Measurements from ENCODE around the gene SLC2A9.

Gene SLC2A9

DNA sequence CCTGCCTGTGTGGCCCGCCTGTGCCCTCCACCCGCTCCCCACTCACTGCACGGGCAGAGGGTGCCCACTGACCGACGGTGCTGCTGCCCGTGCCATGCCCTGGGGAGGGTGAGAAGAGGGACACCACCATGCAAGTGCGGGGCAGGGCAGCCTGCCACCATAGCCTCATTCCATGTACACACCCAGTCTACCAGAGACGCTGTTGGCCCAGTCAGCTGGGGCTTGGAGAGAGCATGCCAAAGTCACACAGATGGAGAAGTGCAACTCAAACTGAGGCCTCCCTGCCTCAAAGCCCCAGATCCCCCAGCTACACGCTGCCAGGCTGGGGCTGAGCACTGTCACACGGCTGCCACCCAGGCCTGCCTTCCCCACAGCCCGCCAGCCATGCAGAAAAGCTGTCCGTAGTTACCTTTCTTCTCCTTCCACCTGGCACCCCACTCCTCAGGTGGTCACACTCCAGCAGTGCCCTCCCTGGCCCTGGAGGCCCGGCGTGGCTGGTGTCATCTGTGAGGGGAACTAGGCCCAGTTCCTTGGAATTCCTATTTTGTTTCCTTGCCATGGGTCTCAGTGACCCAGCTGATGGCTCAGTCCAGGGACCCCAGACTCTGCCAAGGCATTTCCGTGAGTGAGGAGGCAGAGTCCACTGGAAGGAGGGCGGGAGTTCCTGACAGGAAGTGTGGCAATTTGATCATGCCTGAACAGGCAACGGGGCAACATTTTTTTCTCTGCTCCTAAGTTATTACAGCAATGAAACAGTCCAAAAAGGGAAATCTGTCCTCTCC is at the start of gene SLC2A9:
TSS of gene SLC2A9 (minus strand) at position 627 of the 782 bp plus-strand sequence. CDS start at position 559, 68 bp downstream.
- Mint-ChIP-seq H3K9me3 (no peaks in the 10 kb centered on the region), H3K4me3 (no peak within 1 kb of the TSS), H3K27ac (peak within 1 kb of the TSS; percentile 30), H3K4me1 (peaks cover 28% of the 10 kb centered on the region), H3K36me3 (peaks cover 5% of the 10 kb centered on the region)
- no peak for DNase-seq (ENCODE audit: low spot score in 2 of 2)
- no peak for ATAC-seq

DNA sequence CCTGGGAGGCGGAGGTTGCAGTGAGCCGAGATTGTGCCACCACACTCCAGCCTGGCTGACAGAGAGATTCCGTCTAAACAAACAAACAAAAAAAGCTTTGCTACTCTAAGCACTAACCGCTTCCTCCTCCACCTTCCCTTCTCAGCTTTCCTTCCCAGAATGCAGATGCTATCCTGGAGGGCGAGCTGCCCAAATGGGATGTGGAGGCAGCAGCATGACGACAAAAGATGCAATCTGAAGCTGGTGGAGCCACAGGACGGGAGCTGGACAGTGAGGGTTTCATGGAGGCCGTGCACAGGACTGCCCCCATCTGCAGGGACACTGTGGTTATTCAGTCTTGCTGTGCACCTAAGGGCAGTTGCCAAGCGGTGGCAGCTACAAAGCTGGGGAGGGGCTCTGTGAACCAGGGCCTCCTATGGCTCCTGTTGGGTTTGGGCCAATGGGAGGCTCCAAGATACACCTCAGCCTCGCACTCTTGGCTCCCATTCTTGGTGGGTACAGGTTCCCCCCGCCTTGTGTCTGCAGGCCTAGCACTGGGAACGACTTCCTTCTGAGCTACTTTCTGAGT is 47.9 kb upstream of the SLC2A9 start:
- DNase-seq (ENCODE audit: low spot score in 2 of 2) (no peak), ATAC-seq (no peak)
- H3K4me1 Mint-ChIP-seq: no peaks in the 10 kb centered on the region
- no peaks in the 10 kb centered on the region for H3K9me3 Mint-ChIP-seq
- peaks cover 97% of the 10 kb centered on the region for H3K36me3 Mint-ChIP-seq
- H3K27ac Mint-ChIP-seq: peak overlapping the region; percentile 61
- no peak overlapping the region for H3K4me3 Mint-ChIP-seq

DNA sequence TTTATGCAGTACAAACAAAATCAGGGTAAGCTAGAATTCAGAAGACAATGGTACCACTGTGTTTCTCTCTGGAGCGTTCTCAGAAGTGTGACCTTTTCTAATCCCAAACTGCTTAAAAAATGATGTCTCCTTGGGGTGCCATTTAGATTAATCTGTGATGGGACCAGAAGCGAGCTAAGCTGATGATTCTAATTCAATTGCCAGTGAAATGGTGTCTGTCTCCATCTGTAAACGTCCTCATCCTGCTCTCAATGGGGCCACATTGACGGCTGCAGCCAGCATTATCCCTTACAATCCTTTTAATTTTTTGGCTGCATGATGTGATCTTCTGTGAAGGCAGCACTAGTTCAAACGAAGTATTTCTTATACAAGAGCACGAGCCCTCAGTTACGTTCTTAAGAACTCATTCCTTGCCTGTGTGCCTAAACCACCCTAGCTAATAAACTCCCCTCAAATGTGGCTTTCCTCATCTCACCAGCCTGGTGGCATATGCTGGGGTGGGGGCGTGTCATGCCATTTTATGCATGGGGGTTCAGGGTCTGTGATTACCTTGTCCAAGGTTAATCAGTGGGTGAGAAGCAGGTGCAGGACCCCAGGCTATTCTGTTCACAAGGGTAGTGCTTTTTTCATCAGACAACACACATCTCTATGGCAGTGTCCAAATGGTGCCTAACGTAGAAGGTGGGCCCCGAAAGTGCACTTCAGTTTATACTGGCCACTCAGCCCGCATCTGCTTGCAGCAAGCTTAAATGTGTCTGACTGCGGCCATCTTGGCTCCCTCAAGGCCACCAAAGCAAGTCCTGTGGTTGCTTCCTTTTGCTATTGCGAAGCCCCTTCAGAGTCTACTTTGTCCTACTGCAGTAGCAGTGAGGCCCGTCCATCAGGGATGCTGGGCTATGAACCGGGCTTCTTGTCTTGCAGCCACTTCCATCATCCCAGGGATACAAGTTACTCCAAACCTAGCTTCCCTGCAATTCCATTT is 45.7 kb upstream of the SLC2A9 start:
- H3K9me3 Mint-ChIP-seq: no peaks in the 10 kb centered on the region
- H3K4me1 Mint-ChIP-seq: no peaks in the 10 kb centered on the region
- no peak for DNase-seq (ENCODE audit: low spot score in 2 of 2)
- H3K36me3 Mint-ChIP-seq: peaks cover 89% of the 10 kb centered on the region
- H3K4me3 Mint-ChIP-seq: no peak overlapping the region
- ATAC-seq: no peak
- peak overlapping the region; percentile 37 for H3K27ac Mint-ChIP-seq

DNA sequence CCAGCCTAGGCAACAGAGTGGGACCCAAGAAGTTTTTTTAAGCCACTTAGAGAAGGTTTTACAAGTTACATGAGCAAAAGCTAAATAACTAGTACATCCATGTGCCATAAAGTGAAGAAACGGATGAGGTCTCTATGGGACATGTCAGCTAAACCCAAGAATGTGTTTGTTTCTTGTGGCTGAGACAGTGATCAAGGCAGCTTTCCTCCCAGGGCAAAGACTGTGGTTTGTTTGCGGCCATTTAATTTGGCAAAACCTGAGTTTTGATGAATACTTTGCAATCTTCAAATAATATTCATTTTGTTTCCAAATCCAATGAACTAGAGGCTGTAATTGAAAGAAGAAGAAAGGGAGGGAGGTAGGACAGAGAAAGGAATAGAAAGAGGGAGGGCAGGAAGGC is 44.9 kb upstream of the SLC2A9 start:
- Mint-ChIP-seq H3K4me3 (no peak overlapping the region), H3K4me1 (no peaks in the 10 kb centered on the region), H3K27ac (peak overlapping the region; percentile 37), H3K9me3 (no peaks in the 10 kb centered on the region), H3K36me3 (peaks cover 82% of the 10 kb centered on the region)
- DNase-seq (ENCODE audit: low spot score in 2 of 2) (no peak), ATAC-seq (no peak)

DNA sequence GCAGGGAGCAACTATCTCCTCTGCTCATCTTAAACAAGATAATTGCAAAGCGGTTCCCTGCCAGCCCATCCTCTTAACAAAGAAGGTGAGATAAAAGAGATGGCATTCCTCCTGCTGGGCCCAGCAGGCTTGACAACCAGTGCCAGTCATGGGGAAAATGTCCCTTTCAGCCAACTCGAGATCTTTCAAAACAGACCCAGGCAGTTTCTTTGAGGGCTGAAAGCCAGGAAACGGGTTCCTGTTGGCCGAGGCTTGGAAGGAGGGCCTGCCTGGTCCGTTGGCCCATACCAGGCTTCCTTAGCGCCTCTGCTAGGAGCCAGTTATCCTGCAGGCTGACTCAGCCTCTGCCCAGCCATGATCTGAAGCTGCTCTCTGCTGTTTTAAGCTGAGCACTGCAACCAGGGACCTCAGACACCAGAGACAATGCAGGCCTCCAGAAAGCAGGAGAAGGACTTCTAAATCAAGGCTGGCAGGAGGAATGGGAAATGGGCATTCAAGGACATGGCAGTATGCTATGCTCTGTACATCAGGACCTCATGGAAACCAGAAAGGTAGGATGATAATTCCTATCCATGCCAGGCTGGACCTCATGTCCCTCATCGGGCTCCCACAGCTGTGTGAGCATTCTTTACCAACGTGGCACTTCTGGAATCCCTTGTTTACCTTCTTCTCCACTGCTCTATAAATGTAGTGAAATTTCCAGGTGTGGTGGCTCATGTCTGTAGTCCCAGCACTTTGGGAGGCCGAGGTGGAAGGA is 42.4 kb upstream of the SLC2A9 start:
- ATAC-seq: no peak
- DNase-seq (ENCODE audit: low spot score in 2 of 2): no peak
- Mint-ChIP-seq H3K27ac (peak overlapping the region; percentile 20), H3K36me3 (peaks cover 69% of the 10 kb centered on the region), H3K4me1 (no peaks in the 10 kb centered on the region), H3K4me3 (no peak overlapping the region), H3K9me3 (no peaks in the 10 kb centered on the region)

DNA sequence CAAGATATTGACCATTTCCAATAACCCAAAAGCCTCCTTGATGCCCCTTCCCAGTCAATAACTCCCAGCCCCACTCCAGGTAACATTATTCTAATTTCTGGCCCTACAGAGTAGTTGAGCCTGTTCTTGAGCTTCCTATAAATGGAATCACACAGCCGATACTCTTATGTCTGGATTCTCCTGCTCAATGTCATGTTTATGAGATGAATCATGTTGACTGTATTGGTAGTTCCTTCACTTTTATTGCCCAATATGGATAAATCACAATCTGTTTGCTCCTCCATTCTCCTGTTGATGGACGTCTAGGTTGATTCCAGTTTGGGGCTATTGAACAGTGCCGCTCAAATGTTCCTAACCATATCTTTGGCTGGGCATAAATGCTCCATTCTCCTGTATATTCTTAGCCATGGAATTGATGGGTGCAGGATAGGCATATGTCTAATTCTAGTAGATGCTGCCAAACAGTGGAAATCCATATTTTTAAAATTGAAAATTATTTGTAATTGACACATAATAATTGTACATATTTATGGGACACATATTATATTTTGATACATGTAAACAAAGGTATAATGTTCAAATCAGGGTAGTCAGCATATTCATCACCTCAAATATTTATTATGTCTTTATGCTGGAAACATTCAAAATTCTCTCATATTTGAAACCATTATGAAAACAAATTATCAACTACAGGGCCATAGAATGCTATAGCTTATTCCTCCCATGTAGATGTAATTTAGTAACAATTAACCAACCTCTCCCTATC is 40.5 kb upstream of the SLC2A9 start:
- ATAC-seq: no peak
- H3K36me3 Mint-ChIP-seq: peaks cover 52% of the 10 kb centered on the region
- no peak for DNase-seq (ENCODE audit: low spot score in 2 of 2)
- H3K4me1 Mint-ChIP-seq: no peaks in the 10 kb centered on the region
- H3K9me3 Mint-ChIP-seq: no peaks in the 10 kb centered on the region
- H3K27ac Mint-ChIP-seq: no peak overlapping the region
- H3K4me3 Mint-ChIP-seq: no peak overlapping the region

DNA sequence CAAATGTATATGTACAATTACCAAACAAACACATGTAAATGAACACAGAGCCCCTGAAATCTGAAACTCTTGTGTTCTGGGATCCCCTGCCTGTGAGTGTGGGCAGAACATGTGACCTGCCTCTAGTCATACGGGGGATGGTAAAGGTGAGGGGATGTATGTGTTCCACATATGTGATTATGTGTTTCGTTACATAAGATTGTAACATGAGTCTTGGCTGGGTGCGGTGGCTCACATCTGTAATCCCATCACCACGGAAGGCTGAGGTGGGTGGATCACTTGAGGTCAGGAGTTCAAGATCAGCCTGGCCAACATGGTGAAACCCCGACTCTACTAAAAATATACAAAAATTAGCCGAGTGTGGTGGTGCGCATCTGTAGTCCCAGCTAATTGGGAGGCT is 37.1 kb upstream of the SLC2A9 start:
- H3K9me3 Mint-ChIP-seq: no peaks in the 10 kb centered on the region
- ATAC-seq (no peak), DNase-seq (ENCODE audit: low spot score in 2 of 2) (no peak)
- H3K27ac Mint-ChIP-seq: no peak overlapping the region
- H3K36me3 Mint-ChIP-seq: peaks cover 20% of the 10 kb centered on the region
- no peaks in the 10 kb centered on the region for H3K4me1 Mint-ChIP-seq
- no peak overlapping the region for H3K4me3 Mint-ChIP-seq

DNA sequence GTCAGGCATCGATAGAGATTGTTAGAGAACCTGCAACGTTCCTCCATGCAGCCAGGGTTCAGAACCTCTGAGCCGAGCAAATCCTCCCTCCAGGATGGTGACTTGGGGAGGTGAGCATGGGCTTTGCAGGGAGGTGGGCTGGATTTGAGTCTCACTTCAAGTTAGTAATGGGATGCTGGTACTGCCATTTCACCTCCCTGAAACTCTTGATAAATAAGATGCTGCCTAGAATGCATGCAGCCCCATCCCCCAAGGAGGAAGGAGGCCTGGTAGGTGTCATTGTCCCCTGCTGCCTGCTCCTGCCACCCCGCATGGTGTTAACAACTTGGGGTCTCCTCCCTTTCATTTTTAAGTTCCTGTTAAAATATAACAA is 35.7 kb upstream of the SLC2A9 start:
- Mint-ChIP-seq H3K4me1 (no peaks in the 10 kb centered on the region), H3K9me3 (no peaks in the 10 kb centered on the region), H3K27ac (no peak overlapping the region), H3K4me3 (no peak overlapping the region), H3K36me3 (peaks cover 11% of the 10 kb centered on the region)
- DNase-seq (ENCODE audit: low spot score in 2 of 2) (no peak), ATAC-seq (no peak)

DNA sequence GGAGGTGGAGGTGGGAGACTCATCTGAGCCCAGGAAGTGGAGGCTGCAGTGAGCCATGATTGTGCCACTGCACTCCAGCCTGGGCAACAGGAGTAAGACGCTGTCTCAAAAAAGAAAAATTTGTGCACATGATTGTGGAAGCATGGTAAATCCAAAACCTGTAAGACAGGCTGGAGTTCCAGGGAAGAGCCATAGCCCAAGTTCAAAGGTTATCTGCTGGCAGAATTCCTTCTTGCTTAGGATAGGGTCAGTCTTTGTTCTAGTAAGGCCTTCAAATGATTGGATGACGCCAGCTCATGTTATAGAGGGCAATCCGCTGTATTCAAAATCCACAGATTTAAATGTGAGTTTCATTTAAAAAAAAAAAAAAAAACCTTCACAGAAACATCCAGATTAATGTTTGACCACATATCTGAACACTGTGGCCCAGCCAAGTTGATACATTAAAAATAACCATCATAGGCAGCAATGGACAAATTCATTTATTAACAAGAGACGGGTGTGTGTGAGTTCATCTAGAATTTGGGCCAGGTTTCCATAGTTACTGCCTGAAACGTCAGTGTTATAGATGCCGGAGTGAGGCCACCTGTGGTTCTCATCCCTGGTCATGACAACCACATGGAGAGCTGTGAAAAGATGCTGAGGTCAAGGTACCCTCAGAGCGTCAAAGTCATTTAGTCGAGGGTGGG is 35.2 kb upstream of the SLC2A9 start:
- no peaks in the 10 kb centered on the region for H3K9me3 Mint-ChIP-seq
- DNase-seq (ENCODE audit: low spot score in 2 of 2) (no peak), ATAC-seq (no peak)
- no peaks in the 10 kb centered on the region for H3K4me1 Mint-ChIP-seq
- peaks cover 11% of the 10 kb centered on the region for H3K36me3 Mint-ChIP-seq
- no peak overlapping the region for H3K4me3 Mint-ChIP-seq
- no peak overlapping the region for H3K27ac Mint-ChIP-seq

DNA sequence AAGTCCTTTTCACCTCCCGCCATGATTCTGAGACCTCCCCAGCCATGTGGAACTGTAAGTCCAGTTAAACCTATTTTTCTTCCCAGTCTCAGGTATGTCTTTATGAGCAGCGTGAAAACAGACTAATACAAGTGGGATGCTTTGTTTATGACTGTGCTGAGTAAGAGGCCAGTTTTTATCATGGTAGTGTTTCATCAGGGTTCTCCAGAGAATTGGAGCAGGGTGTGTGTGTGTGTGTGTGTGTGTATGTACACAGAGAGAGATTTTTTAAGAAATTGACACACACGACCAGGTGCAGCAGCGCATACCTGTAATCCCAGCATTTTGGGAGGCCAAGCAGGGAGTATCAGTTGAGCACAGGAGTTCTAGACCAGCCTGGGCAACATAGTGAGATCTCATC is 34.6 kb upstream of the SLC2A9 start:
- H3K36me3 Mint-ChIP-seq: peaks cover 11% of the 10 kb centered on the region
- no peak for DNase-seq (ENCODE audit: low spot score in 2 of 2)
- H3K4me1 Mint-ChIP-seq: no peaks in the 10 kb centered on the region
- no peak overlapping the region for H3K27ac Mint-ChIP-seq
- no peak overlapping the region for H3K4me3 Mint-ChIP-seq
- H3K9me3 Mint-ChIP-seq: no peaks in the 10 kb centered on the region
- ATAC-seq: no peak

DNA sequence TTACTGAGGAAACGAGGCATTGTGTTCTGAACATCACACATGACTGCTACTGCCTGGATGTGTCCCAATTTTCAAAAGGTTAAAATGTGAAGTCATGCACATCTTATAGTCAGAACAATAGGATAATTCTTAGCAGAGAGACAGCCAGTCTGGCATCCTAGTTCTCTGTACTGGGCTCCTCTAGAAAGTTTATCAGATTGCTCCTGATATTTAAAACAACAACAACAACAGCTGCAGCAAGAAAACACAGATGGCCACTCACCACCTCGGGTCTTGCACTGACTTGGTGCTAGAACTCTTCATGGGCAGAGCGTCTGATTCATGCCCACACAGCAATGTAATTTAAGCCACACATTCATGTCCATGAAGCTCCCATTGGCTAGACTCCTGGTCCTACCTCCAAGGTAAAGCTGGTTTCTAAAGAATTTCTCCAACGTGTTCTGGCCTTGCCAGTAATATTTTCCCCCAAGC is 33.3 kb upstream of the SLC2A9 start:
- Mint-ChIP-seq H3K9me3 (no peaks in the 10 kb centered on the region), H3K4me3 (no peak overlapping the region), H3K27ac (no peak overlapping the region), H3K36me3 (no peaks in the 10 kb centered on the region), H3K4me1 (no peaks in the 10 kb centered on the region)
- DNase-seq (ENCODE audit: low spot score in 2 of 2) (no peak), ATAC-seq (no peak)

DNA sequence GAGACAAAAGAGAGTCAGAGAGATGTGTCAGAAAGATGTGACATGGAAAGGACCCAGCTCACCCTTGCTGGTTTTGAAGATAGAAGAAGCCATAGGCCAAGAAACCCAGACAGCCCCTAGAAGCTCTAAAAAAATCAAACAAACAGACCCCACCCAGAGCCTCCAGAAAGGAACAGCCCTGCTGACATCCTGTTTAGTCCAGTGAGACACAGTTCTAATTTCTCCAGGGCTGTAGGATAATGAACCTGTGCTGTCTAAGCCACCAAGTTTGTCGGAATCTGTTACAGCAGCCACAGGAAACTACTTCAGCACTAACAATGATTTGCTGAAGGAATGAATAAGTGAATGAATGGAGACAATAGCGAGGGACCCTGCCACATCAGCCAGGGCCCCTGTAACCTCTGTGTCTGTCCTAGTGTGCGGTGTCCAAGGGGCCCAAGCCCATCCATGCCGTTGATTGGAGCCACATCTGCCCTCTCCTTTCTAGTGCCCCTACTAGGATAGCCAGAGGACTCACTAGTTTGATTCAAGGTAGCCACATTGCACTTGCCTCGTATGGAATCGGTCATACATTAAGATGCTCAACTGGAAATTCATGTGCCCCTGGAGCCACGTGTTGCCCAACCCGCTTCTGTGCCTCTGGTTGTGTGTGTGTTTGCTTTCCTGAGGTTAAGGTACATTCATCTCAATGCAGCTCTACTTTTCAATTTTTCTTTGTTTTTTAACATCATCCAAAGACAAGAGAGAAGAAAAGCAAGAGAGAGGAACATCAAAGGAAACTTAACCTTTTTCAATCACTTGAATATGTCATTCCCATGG is 32.5 kb upstream of the SLC2A9 start:
- H3K36me3 Mint-ChIP-seq: no peaks in the 10 kb centered on the region
- no peak overlapping the region for H3K27ac Mint-ChIP-seq
- no peak for DNase-seq (ENCODE audit: low spot score in 2 of 2)
- peaks cover 7% of the 10 kb centered on the region for H3K4me1 Mint-ChIP-seq
- no peak for ATAC-seq
- no peak overlapping the region for H3K4me3 Mint-ChIP-seq
- no peaks in the 10 kb centered on the region for H3K9me3 Mint-ChIP-seq

DNA sequence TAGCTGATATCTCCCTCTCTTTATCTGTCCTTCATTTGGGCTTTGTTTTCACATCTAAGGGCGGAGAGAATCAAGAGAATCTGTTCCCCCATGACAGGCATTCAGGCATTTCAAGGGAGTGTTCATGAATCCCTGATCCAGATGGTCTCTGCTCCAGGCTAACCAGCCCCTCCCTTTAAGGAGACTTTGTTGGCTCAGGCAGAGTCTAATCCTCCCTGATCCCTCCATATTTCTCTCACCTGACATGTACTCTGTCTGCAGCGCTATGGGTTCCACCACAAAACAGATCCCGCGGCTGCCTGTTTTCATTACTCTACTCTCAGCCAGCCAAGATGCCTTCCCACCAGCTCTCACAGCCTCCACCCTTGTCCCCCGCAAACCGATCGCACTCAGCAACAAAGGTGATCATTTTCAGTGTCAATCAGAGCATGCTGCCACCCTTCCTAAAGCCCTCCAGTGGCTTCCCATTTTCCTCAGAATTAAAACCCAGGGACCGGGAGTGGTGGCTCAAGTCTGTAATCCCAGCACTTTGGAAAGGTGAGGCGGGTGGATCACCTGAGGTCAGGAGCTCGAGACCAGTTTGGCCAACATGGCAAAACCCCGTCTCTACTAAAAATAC is 30.3 kb upstream of the SLC2A9 start:
- Mint-ChIP-seq H3K9me3 (no peaks in the 10 kb centered on the region), H3K27ac (no peak overlapping the region), H3K4me1 (peaks cover 17% of the 10 kb centered on the region), H3K36me3 (no peaks in the 10 kb centered on the region), H3K4me3 (no peak overlapping the region)
- DNase-seq (ENCODE audit: low spot score in 2 of 2): no peak
- ATAC-seq: no peak

Measured in stimulated activated effector memory CD8-positive, alpha-beta T cell treated with anti-CD3 and anti-CD28 coated beads, Interleukin-12 subunit alpha, Interleukin-12 subunit beta, amount 100 ng/mL, for 72 hours (primary cell).